H1 (cell line): ENCODE measurements around the gene MED17. TPM values are rescaled to one million over a fixed set of nuclear protein-coding genes. Genes with fewer than 3 reads are reported as not detected.

Experiments used
- CTCF ChIA-PET: fragments of 300-600 bp; sonication (Branson Sonifier 250); formaldehyde crosslinking; loops from one replicate; lab custom pipeline; 2021; ENCODE audit not compliant: partially characterized antibody; lab: Charles Lee
- POLR2A ChIA-PET: fragments of 300-600 bp; sonication (Branson Sonifier 250); formaldehyde crosslinking; loops from one replicate; lab custom pipeline; 2021; ENCODE audit warnings: inconsistent platforms; ENCODE audit not compliant: partially characterized antibody; lab: Charles Lee
- DNase-seq, 2 experiments: peaks; one replicate each; pipeline versions ENCODE4 v3.0.0 to v3.0.0-alpha.2; 2010 to 2022; ENCODE audit warnings: low spot score in 2 of 2, low read depth in 1 of 2, mixed read lengths in 1 of 2
- FAIRE-seq: peaks from 2 replicates; lab custom pipeline; 2011; peaks lifted over from hg19 to GRCh38; lab: Jason Lieb, UNC
- H2AFZ ChIP-seq: 2 replicates; pipeline ENCODE4 v1.8.1; 2012; ENCODE audit warnings: low read length, inconsistent platforms
- H2AK5ac ChIP-seq: 2 replicates; pipeline ENCODE4 v1.6.1; 2013; ENCODE audit warnings: low read depth, low read length
- H2BK120ac ChIP-seq: replicated peaks from 2 replicates; pipeline ENCODE3; 2013; ENCODE audit warnings: low read depth, low read length, inconsistent platforms
- H2BK12ac ChIP-seq: 2 replicates; pipeline ENCODE4 v1.6.1; 2013; ENCODE audit warnings: low read depth, low read length
- H2BK15ac ChIP-seq: 2 replicates; pipeline ENCODE4 v1.6.1; 2013; ENCODE audit warnings: low read length
- H2BK20ac ChIP-seq: 2 replicates; pipeline ENCODE4 v1.6.1; 2013; ENCODE audit warnings: low read length
- H2BK5ac ChIP-seq: 2 replicates; pipeline ENCODE4 v1.6.1; 2013; ENCODE audit warnings: low read depth, low read length
- H3K14ac ChIP-seq: 2 replicates; pipeline ENCODE4 v1.6.1; 2013; ENCODE audit warnings: inconsistent platforms; ENCODE audit not compliant: insufficient read length
- H3K18ac ChIP-seq: 2 replicates; pipeline ENCODE4 v1.6.1; 2013; ENCODE audit warnings: low read length; ENCODE audit errors: extremely low read depth
- H3K23ac ChIP-seq: 2 replicates; pipeline ENCODE4 v1.6.1; 2013; ENCODE audit warnings: inconsistent platforms; ENCODE audit not compliant: insufficient read length
- H3K23me2 ChIP-seq: 2 replicates; pipeline ENCODE4 v1.6.1; 2013; ENCODE audit warnings: low read depth, low read length
- H3K27ac ChIP-seq: 2 replicates; pipeline ENCODE4 v1.6.1; 2011; ENCODE audit warnings: low read depth, low read length, inconsistent platforms
- H3K27me3 ChIP-seq, 4 experiments: replicated peaks in 1 of 4; 1 replicate in 1 of 4; 2 replicates in 3 of 4; pipeline versions ENCODE4 v1.6.1 to v1.8.1; 2011 to 2013; ENCODE audit warnings: low read length in 3 of 4, mild to moderate bottlenecking in 3 of 4, inconsistent platforms in 2 of 4, mixed read lengths in 2 of 4, moderate library complexity in 1 of 4; ENCODE audit not compliant: control insufficient read depth in 3 of 4, insufficient read depth in 3 of 4; ENCODE audit errors: extremely low read depth in 1 of 4
- H3K36me3 ChIP-seq, 4 experiments: 2 replicates each; pipeline versions ENCODE4 v1.6.1 to v1.8.1; 2011 to 2013; ENCODE audit warnings: mild to moderate bottlenecking in 4 of 4, low read length in 3 of 4, moderate library complexity in 2 of 4, control low read depth in 1 of 4, inconsistent platforms in 1 of 4; ENCODE audit not compliant: insufficient read depth in 4 of 4, control insufficient read depth in 2 of 4
- H3K4ac ChIP-seq: replicated peaks from 2 replicates; pipeline ENCODE3; 2013; ENCODE audit warnings: low read length, low read depth, mixed read lengths, inconsistent platforms; ENCODE audit not compliant: insufficient read length
- H3K4me1 ChIP-seq, 4 experiments: replicated peaks in 1 of 4; 1 replicate in 1 of 4; 2 replicates in 3 of 4; pipeline versions ENCODE4 v1.6.1 to v1.8.1; 2011 to 2013; ENCODE audit warnings: low read length in 3 of 4, inconsistent platforms in 2 of 4, mixed read lengths in 1 of 4; ENCODE audit not compliant: insufficient read depth in 4 of 4, control insufficient read depth in 3 of 4
- H3K4me2 ChIP-seq, 2 experiments: 2 replicates each; pipeline versions ENCODE4 v1.6.1 to v1.8.1; 2011 to 2013; ENCODE audit warnings: low read depth in 2 of 2, low read length in 2 of 2, control low read depth in 1 of 2, inconsistent platforms in 1 of 2, mild to moderate bottlenecking in 1 of 2; ENCODE audit not compliant: insufficient read depth in 1 of 2
- H3K4me3 ChIP-seq, 4 experiments: fragments of 200-600, 300-600 bp in 1 of 4; sonication (generic), shearing (Covaris generic), sonication (Bioruptor Twin) in 1 of 4; 2 replicates each; pipeline versions ENCODE4 v1.5.1 to v1.8.1; 2011 to 2016; ENCODE audit warnings: low read length in 4 of 4, low read depth in 3 of 4, control low read depth in 2 of 4, inconsistent platforms in 2 of 4, mild to moderate bottlenecking in 2 of 4, mixed read lengths in 1 of 4, moderate library complexity in 1 of 4; ENCODE audit not compliant: insufficient read depth in 2 of 4; ENCODE audit errors: extremely low read depth in 1 of 4
- H3K56ac ChIP-seq: replicated peaks from 2 replicates; pipeline ENCODE3; 2013; ENCODE audit warnings: low read depth, mild to moderate bottlenecking, mixed read lengths, low read length, inconsistent platforms; ENCODE audit not compliant: insufficient read length
- H3K79me1 ChIP-seq: 2 replicates; pipeline ENCODE4 v1.6.1; 2013; ENCODE audit warnings: low read depth, low read length, control low read depth
- H3K79me2 ChIP-seq, 2 experiments: 2 replicates each; pipeline versions ENCODE4 v1.6.1 to v1.8.1; 2012 to 2013; ENCODE audit warnings: low read length in 2 of 2, mild to moderate bottlenecking in 2 of 2, inconsistent platforms in 1 of 2; ENCODE audit not compliant: insufficient read depth in 2 of 2, control insufficient read depth in 1 of 2
- H3K9ac ChIP-seq, 4 experiments: replicated peaks in 1 of 4; 1 replicate in 1 of 4; 2 replicates in 3 of 4; pipeline versions ENCODE4 v1.6.1 to v1.8.1; 2011 to 2013; ENCODE audit warnings: low read depth in 3 of 4, low read length in 3 of 4, control low read depth in 2 of 4, mild to moderate bottlenecking in 2 of 4, moderate library complexity in 2 of 4, inconsistent platforms in 1 of 4; ENCODE audit errors: extremely low read depth in 1 of 4
- H3K9me3 ChIP-seq, 2 experiments: 2 replicates each; pipeline versions ENCODE4 v1.6.1 to v1.8.1; 2012 to 2013; ENCODE audit warnings: mild to moderate bottlenecking in 2 of 2, moderate library complexity in 2 of 2, control low read depth in 1 of 2, inconsistent platforms in 1 of 2, low read depth in 1 of 2, low read length in 1 of 2, mixed read lengths in 1 of 2; ENCODE audit not compliant: insufficient read depth in 2 of 2
- H4K20me1 ChIP-seq, 2 experiments: replicated peaks in 1 of 2; 2 replicates each; pipeline versions ENCODE3 to v1.8.1; 2011 to 2013; ENCODE audit warnings: inconsistent platforms in 2 of 2, low read length in 2 of 2, mild to moderate bottlenecking in 1 of 2; ENCODE audit not compliant: insufficient read depth in 2 of 2, control insufficient read depth in 1 of 2
- H4K5ac ChIP-seq: 2 replicates; pipeline ENCODE4 v1.6.1; 2013; ENCODE audit warnings: low read length, low read depth, mixed read lengths, inconsistent platforms; ENCODE audit not compliant: insufficient read length
- H4K8ac ChIP-seq: 2 replicates; pipeline ENCODE4 v1.8.0; 2013; ENCODE audit warnings: mild to moderate bottlenecking, moderate library complexity, low read length, inconsistent platforms; ENCODE audit not compliant: insufficient read depth; ENCODE audit errors: extremely low read depth
- H4K91ac ChIP-seq: replicated peaks from 2 replicates; pipeline ENCODE3; 2013; ENCODE audit warnings: low read length, mixed read lengths, inconsistent platforms; ENCODE audit not compliant: insufficient read length
- BACH1 ChIP-seq: IDR thresholded peaks from 2 replicates; pipeline ENCODE4 v1.6.1; 2012; ENCODE audit warnings: low read length, improper control_type of control experiment
- CBX8 ChIP-seq: fragments of 300-800, 300-1000 bp; sonication (generic); IDR thresholded peaks from 2 replicates; pipeline ENCODE4 v1.7.1; 2016; ENCODE audit warnings: low read depth, low read length, borderline replicate concordance
- CTBP2 ChIP-seq: IDR thresholded peaks from 2 replicates; pipeline ENCODE4 v1.7.0; 2011; ENCODE audit warnings: borderline replicate concordance, mild to moderate bottlenecking, moderate library complexity, mixed read lengths, low read length; ENCODE audit not compliant: insufficient read depth, insufficient read length
- GTF2F1 ChIP-seq: IDR thresholded peaks from 2 replicates; pipeline ENCODE4 v1.6.1; 2012; ENCODE audit warnings: low read depth, low read length, improper control_type of control experiment, borderline replicate concordance
- HDAC2 ChIP-seq, 2 experiments: fragments of 300-600 bp in 1 of 2; sonication (generic) in 1 of 2; IDR thresholded peaks; 2 replicates each; pipeline ENCODE4 v1.6.1; 2011 to 2012; ENCODE audit warnings: low read depth in 2 of 2, low read length in 2 of 2, mild to moderate bottlenecking in 2 of 2, moderate library complexity in 2 of 2, borderline replicate concordance in 1 of 2, inconsistent platforms in 1 of 2
- HDAC6 ChIP-seq: IDR thresholded peaks from one replicate; pipeline ENCODE4 v1.7.1; 2012; ENCODE audit warnings: low read depth, mild to moderate bottlenecking, inconsistent platforms, low read length, moderate library complexity
- JUND ChIP-seq: IDR thresholded peaks from 2 replicates; pipeline ENCODE4 v1.6.1; 2011; ENCODE audit warnings: mild to moderate bottlenecking, improper control_type of control experiment, low read length
- RXRA ChIP-seq: IDR thresholded peaks from 2 replicates; pipeline ENCODE4 v1.6.1; 2011; ENCODE audit warnings: low read depth, mild to moderate bottlenecking, low read length, moderate library complexity; ENCODE audit not compliant: insufficient read depth
- SAP30 ChIP-seq: fragments of 300-600 bp; sonication (generic); IDR thresholded peaks from 2 replicates; pipeline ENCODE4 v1.7.1; 2012; ENCODE audit warnings: low read length, moderate library complexity, mild to moderate bottlenecking, inconsistent platforms; ENCODE audit not compliant: insufficient read depth, insufficient replicate concordance
- SP1 ChIP-seq: IDR thresholded peaks from 2 replicates; pipeline ENCODE4 v1.6.1; 2011; ENCODE audit warnings: low read depth, low read length
- SP2 ChIP-seq: IDR thresholded peaks from 2 replicates; pipeline ENCODE4 v1.6.1; 2012; ENCODE audit warnings: mild to moderate bottlenecking, low read length, inconsistent platforms
- SP4 ChIP-seq: IDR thresholded peaks from 2 replicates; pipeline ENCODE4 v1.6.1; 2012; ENCODE audit warnings: low read length, inconsistent platforms
- YY1 ChIP-seq: IDR thresholded peaks from 2 replicates; pipeline ENCODE4 v1.6.1; 2011; ENCODE audit warnings: low read depth, mild to moderate bottlenecking, low read length
- ZNF274 ChIP-seq: IDR thresholded peaks from 2 replicates; pipeline ENCODE4 v1.7.0; 2012; ENCODE audit warnings: low read length, borderline replicate concordance; ENCODE audit errors: extremely low read depth
- WGBS, 2 experiments: shearing (Covaris generic) in 1 of 2; methylation state at CpG; one replicate each; pipeline versions ENCODE4 v1.1.6 to v1.1.7; 2013 to 2015; ENCODE audit warnings: low lambda C conversion rate in 2 of 2, mixed read lengths in 2 of 2, inconsistent platforms in 1 of 2, low coverage in 1 of 2, missing lambda C conversion rate in 1 of 2; ENCODE audit not compliant: insufficient replicate concordance in 2 of 2, insufficient coverage in 1 of 2, insufficient read length in 1 of 2; ENCODE audit errors: extremely low coverage in 1 of 2, missing lambda C conversion rate in 1 of 2; 5-methylcytosine and 5-hydroxymethylcytosine counted together
- polyA plus RNA-seq, 7 experiments: library from polyadenylated mRNA; depleted of rRNA in 3 of 7; stranded (reverse) in 5 of 7; unstranded in 2 of 7; fragments of >200 nt in 5 of 7; fragments of 200-250 nt in 2 of 7; gene quantifications; 1 replicate in 5 of 7; 2 replicates in 1 of 7; 4 replicates in 1 of 7; pipeline versions ENCODE4 v1.2.1 to v1.2.3, GENCODE V29; 2011 to 2013; ENCODE audit warnings: missing spikeins in 2 of 7, mixed read lengths in 2 of 7
- total RNA-seq: library from RNA; stranded (reverse); fragmentation: NEBNext Ultra II Directional; extraction: Animal tissue kit (Norgen Biotek cat#: 25700); gene quantifications from 2 replicates; pipeline ENCODE4 v1.2.1, GENCODE V29; 2021

Gene MED17
- total and polyA plus RNA-seq, 2 of the 8 experiments (the other 6 are each of a cell fraction or from before 2014, with no cell fraction given): 8.8 to 33.7 TPM

GRCh38 chr11:93850594-93851018 is 66.5 kb downstream of the MED17 start, which contains the start of gene VSTM5:
Gene VSTM5, minus strand, starts transcription at chr11:93850618. Its CDS starts 116 bp downstream, at chr11:93850502.
- Histone ChIP-seq H4K8ac (peak within 1 kb of the TSS; percentile 88), H3K4me2 (peak within 1 kb of the TSS; percentile 51 to 56; a peak in 3 of 4 replicates), H3K79me1 (no peaks in the 10 kb centered on the region), H3K36me3 (no peaks in the 10 kb centered on the region), H3K4me1 (peaks cover 0 to 3% (median 2%) of the 10 kb centered on the region in 4 experiments; a peak in 3 of 7 replicates), H2BK120ac (no peak within 1 kb of the TSS), H4K5ac (no peak within 1 kb of the TSS), H3K4me3 (peak within 1 kb of the TSS; percentile 23 to 58 (median 27)), H2BK20ac (no peak within 1 kb of the TSS; the same call in 1 of the 2 replicates), H4K91ac (no peak within 1 kb of the TSS), H4K20me1 (no peaks in the 10 kb centered on the region), H3K23ac (no peak within 1 kb of the TSS), H3K9ac (no peak within 1 kb of the TSS), H3K56ac (no peak within 1 kb of the TSS), H3K79me2 (no peaks in the 10 kb centered on the region), H3K4ac (no peak within 1 kb of the TSS), H3K9me3 (no peaks in the 10 kb centered on the region), H3K23me2 (0 out of 2 replicates have a peak, but pooled peaks cover 3% of the 10 kb centered on the region), H2AK5ac (no peak within 1 kb of the TSS), H3K27me3 (no peaks in the 10 kb centered on the region; a peak in 2 of 7 replicates), H3K14ac (no peak within 1 kb of the TSS), H2AFZ (peak within 1 kb of the TSS; percentile 80; the same call in 1 of the 2 replicates), H3K27ac (no peak within 1 kb of the TSS), H2BK12ac (no peak within 1 kb of the TSS), H2BK15ac (no peak within 1 kb of the TSS), H3K18ac (peak within 1 kb of the TSS; percentile 13; the same call in 1 of the 2 replicates), H2BK5ac (no peak within 1 kb of the TSS)
- no peak for DNase-seq
- POLR2A ChIA-PET: interaction anchor here (0.6 to 1.5 kb wide), 3 partner anchors 9 to 813 kb away, joined by 3 to 5 read pairs (median 3); no protein-coding TSS in a partner anchor
- 64% methylated on average over 5 of the region's 6 CpGs; no CpG with 5 or more reads in 1 of the 2 experiments for WGBS, 2 experiments
- CTCF ChIA-PET: interaction anchor here (0.5 to 1.4 kb wide), 3 partner anchors 15 to 68 kb away, joined by 3 to 4 read pairs (median 3); no protein-coding TSS in a partner anchor
- no peak for FAIRE-seq
- TF ChIP-seq HDAC6 (no peak), JUND (no peak), SAP30 (no peak), GTF2F1 (no peak), CBX8 (no peak), ZNF274 (no peak), SP4 (no peak), HDAC2 (IDR thresholded peaks at IDR 0.05; ENCODE audit: borderline replicate concordance in 1 of 2, low read depth in 2 of 2, low read length in 2 of 2) (no peak), BACH1 (no peak), YY1 (no peak), SP2 (no peak), SP1 (no peak), RXRA (no peak), CTBP2 (no peak)
